ENCODE results near the gene CD276.
"Not testable (repeated sequence)": the region's sequence is repeated elsewhere in the genome, so short reads cannot be mapped to it uniquely, and the experiment has no call there.

Gene CD276

GRCh38 chr15:73723191-73723590 is 39.0 kb downstream of the CD276 start:
- no peak overlapping the region for H3K27ac ChIP-seq (ENCODE audit: low read depth, low read length)
- H3K9me3 ChIP-seq (ENCODE audit: control insufficient read depth, insufficient read depth, low read length) = no peaks in the 10 kb centered on the region
- no peaks in the 10 kb centered on the region for H3K79me2 ChIP-seq (ENCODE audit: control insufficient read depth, low read length)
- H3K27me3 ChIP-seq (ENCODE audit: control insufficient read depth, low read length) = 0 out of 2 replicates have a peak, but pooled peaks cover 3% of the 10 kb centered on the region
- H3K4me1 ChIP-seq (ENCODE audit: control insufficient read depth, low read length) = no peaks in the 10 kb centered on the region
- TF ChIP-seq EZH2phosphoT487 (IDR thresholded peaks at IDR 0.05; ENCODE audit: borderline replicate concordance, low read length) (no peak), CTCF (IDR thresholded peaks at IDR 0.05; ENCODE audit: low read depth, low read length, poor library complexity, severe bottlenecking) (no peak)
- H3K4me2 ChIP-seq (ENCODE audit: low read length) = no peak overlapping the region
- no peaks in the 10 kb centered on the region for H3K9me2 ChIP-seq (replicated peaks; ENCODE audit: control insufficient read depth, low read length)
- H3K4me3 ChIP-seq (ENCODE audit: low read length) = no peak overlapping the region
- H3F3A ChIP-seq (ENCODE audit: control insufficient read depth, insufficient read depth) = no peaks in the 10 kb centered on the region
- no peaks in the 10 kb centered on the region for H4K20me1 ChIP-seq (ENCODE audit: control insufficient read depth, insufficient read depth, low read depth, low read length)
- H3K36me3 ChIP-seq (ENCODE audit: control insufficient read depth, low read length) = no peaks in the 10 kb centered on the region

- 0 out of 2 replicates have a peak, but pooled peaks cover 3% of the 10 kb centered on the region for H3K27me3 ChIP-seq (ENCODE audit: control insufficient read depth, low read length)
- no peaks in the 10 kb centered on the region for H4K20me1 ChIP-seq (ENCODE audit: control insufficient read depth, insufficient read depth, low read depth, low read length)
- no peaks in the 10 kb centered on the region for H3K4me1 ChIP-seq (ENCODE audit: control insufficient read depth, low read length)
Observed at GRCh38 chr15:73724212-73724611, 40.0 kb downstream of the CD276 start.

DNA sequence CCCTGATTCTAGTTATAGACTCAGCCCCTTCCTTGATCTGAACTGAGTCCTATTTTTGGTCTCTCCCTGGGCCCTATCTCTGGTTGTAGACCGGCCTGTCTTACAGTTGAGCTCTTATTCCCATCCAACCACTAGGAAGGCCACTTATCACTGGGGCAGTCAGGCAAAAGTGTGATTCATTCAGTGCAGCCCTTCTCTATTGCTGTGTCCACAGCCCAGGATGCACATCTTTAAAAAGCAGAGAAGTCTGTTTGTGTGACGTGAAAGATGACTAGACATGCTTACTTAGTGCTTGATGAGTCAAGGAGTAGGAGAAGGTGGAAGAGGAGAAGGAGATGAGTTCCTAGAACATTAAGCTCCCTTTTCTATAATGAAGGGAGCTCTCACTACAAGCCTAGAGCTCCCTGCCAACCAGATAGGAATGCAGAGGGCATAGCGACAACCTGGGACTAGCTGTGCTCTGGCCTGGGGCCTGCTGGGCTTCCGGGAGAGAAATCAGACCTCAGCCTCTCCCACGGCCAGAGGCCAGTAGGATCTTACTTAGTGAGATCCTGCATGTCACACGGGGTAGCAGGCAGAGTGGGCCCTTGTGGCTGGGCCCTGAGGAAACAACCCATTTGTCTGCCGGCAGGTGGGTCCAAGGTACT is 43.3 kb downstream of the CD276 start:
- Histone ChIP-seq H3F3A (ENCODE audit: control insufficient read depth, insufficient read depth) (no peaks in the 10 kb centered on the region), H3K4me3 (ENCODE audit: low read length) (no peak overlapping the region), H4K20me1 (ENCODE audit: control insufficient read depth, insufficient read depth, low read depth, low read length) (no peaks in the 10 kb centered on the region), H3K4me2 (ENCODE audit: low read length) (no peak overlapping the region), H3K79me2 (ENCODE audit: control insufficient read depth, low read length) (no peaks in the 10 kb centered on the region), H3K27ac (ENCODE audit: low read depth, low read length) (no peak overlapping the region), H3K9me2 (replicated peaks; ENCODE audit: control insufficient read depth, low read length) (no peaks in the 10 kb centered on the region), H3K36me3 (ENCODE audit: control insufficient read depth, low read length) (no peaks in the 10 kb centered on the region), H3K9me3 (ENCODE audit: control insufficient read depth, insufficient read depth, low read length) (no peaks in the 10 kb centered on the region), H3K4me1 (ENCODE audit: control insufficient read depth, low read length) (no peaks in the 10 kb centered on the region), H3K27me3 (ENCODE audit: control insufficient read depth, low read length) (no peaks in the 10 kb centered on the region)
- TF ChIP-seq EZH2phosphoT487 (IDR thresholded peaks at IDR 0.05; ENCODE audit: borderline replicate concordance, low read length) = no peak
- no peak for TF ChIP-seq CTCF (IDR thresholded peaks at IDR 0.05; ENCODE audit: low read depth, low read length, poor library complexity, severe bottlenecking)

More at GRCh38 chr15:73724212-73724611, 40.0 kb downstream of the CD276 start:
- Histone ChIP-seq H3K4me3 (ENCODE audit: low read length) (no peak overlapping the region), H3K79me2 (ENCODE audit: control insufficient read depth, low read length) (no peaks in the 10 kb centered on the region), H3F3A (ENCODE audit: control insufficient read depth, insufficient read depth) (no peaks in the 10 kb centered on the region), H3K36me3 (ENCODE audit: control insufficient read depth, low read length) (no peaks in the 10 kb centered on the region), H3K9me3 (ENCODE audit: control insufficient read depth, insufficient read depth, low read length) (no peaks in the 10 kb centered on the region), H3K9me2 (replicated peaks; ENCODE audit: control insufficient read depth, low read length) (no peaks in the 10 kb centered on the region), H3K27ac (ENCODE audit: low read depth, low read length) (no peak overlapping the region), H3K4me2 (ENCODE audit: low read length) (no peak overlapping the region)
- TF ChIP-seq CTCF (IDR thresholded peaks at IDR 0.05; ENCODE audit: low read depth, low read length, poor library complexity, severe bottlenecking) (no peak), EZH2phosphoT487 (IDR thresholded peaks at IDR 0.05; ENCODE audit: borderline replicate concordance, low read length) (no peak)

DNA sequence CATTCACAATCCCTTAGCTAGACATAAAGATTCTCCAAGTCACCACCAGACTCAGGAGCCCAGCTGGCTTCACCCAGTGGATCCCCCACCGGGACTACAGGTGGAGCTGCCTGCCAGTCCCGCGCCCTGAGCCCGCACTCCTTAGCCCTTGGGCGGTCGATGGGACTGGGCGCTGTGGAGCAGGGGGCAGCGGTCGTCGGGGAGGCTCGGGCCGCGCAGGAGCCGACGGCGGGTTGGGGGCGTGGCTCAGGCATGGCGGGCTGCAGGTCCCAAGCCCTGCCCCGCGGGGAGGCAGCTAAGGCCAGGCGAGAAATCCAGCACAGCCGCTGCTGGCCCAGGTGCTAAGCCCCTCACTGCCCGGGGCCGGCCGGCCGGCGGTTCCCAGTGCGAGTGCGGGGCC is 47.9 kb downstream of the CD276 start:
- not testable (repeated sequence) for H3K79me2 ChIP-seq (ENCODE audit: control insufficient read depth, low read length); H3K4me3 ChIP-seq (ENCODE audit: low read length); H3K4me2 ChIP-seq (ENCODE audit: low read length); H3K9me3 ChIP-seq (ENCODE audit: control insufficient read depth, insufficient read depth, low read length); H3K9me2 ChIP-seq (replicated peaks; ENCODE audit: control insufficient read depth, low read length); H3K27me3 ChIP-seq (ENCODE audit: control insufficient read depth, low read length); H3K4me1 ChIP-seq (ENCODE audit: control insufficient read depth, low read length); H4K20me1 ChIP-seq (ENCODE audit: control insufficient read depth, insufficient read depth, low read depth, low read length); H3K36me3 ChIP-seq (ENCODE audit: control insufficient read depth, low read length); H3K27ac ChIP-seq (ENCODE audit: low read depth, low read length); H3F3A ChIP-seq (ENCODE audit: control insufficient read depth, insufficient read depth)

Data from DOHH2 (cell line).